Motor neuron (in vitro differentiated cells): ENCODE results near the gene CAPN14. TPM values are rescaled to one million over a fixed set of nuclear protein-coding genes. Genes with fewer than 3 reads are reported as not detected.
A peak's percentile ranks its signal among the peaks of the same experiment; 100 is the strongest.

Experiments
- ATAC-seq, 8 experiments: fragments of 200-7000 bp; cut with Tn5 transposase; replicated peaks in 6 of 8; 2 replicates each; pipeline ENCODE4 v1.8.0; 2021; ENCODE audit warnings: mild to moderate bottlenecking in 8 of 8, moderate library complexity in 8 of 8
- H3K27ac ChIP-seq, 2 donors: fragments of 250-450 bp; sonication (Bioruptor Pico); 2 replicates each; pipeline ENCODE4 v1.9.0; 2021; ENCODE audit warnings: antibody characterized with exemption in 2 of 2, mild to moderate bottlenecking in 2 of 2, moderate library complexity in 1 of 2
- H3K4me1 ChIP-seq, 2 donors: fragments of 250-450 bp; sonication (Bioruptor Pico); replicated peaks in 1 of 2; 2 replicates each; pipeline ENCODE4 v1.6.1; 2021; ENCODE audit warnings: antibody characterized with exemption in 2 of 2, mild to moderate bottlenecking in 2 of 2, moderate library complexity in 1 of 2
- H3K4me3 ChIP-seq, 5 donors: fragments of 250-450 bp; sonication (Bioruptor Pico); 2 replicates each; pipeline ENCODE4 v1.9.0; 2021; ENCODE audit warnings: antibody characterized with exemption in 5 of 5, mild to moderate bottlenecking in 5 of 5, moderate library complexity in 4 of 5
- WGBS, 10 experiments: fragments of 450-650 bp; shearing (Covaris generic); methylation state at CpG; one replicate each; pipeline ENCODE4 v1.0.0; 2022; 5-methylcytosine and 5-hydroxymethylcytosine counted together
- in situ Hi-C, 9 experiments: fragments of 400-800 bp; cut with MboI; loops; one replicate each; pipeline ENCODE4 v1.15.0; 2021; ENCODE audit warnings: low sequenced_read_pairs in 9 of 9, low pct_unique_long_range_greater_than_20kb in 2 of 9; ENCODE audit not compliant: unreplicated experiment in 9 of 9
- total RNA-seq, 8 experiments: library from RNA; unstranded; fragments of 300-600 nt; gene quantifications; 2 replicates each; pipeline versions ENCODE4 v1.2.3 to v1.2.4, GENCODE V29; 2022

The CAPN14 gene
- total RNA-seq, 8 experiments from 2014 or later, result 0.17 to 0.57 (median 0.34) TPM; not detected in 2

GRCh38 chr2:31213601-31214443 lies 3.5 kb downstream of the CAPN14 start:
- no peak for ATAC-seq
- Histone ChIP-seq H3K4me1 (peaks cover 6 to 29% of the 10 kb centered on the region in 2 donors), H3K4me3 (no peak overlapping the region), H3K27ac (peak overlapping the region in 1 of 2 donors; percentile 76)
- in situ Hi-C loops, result no loop called here
- 0 to 80% (median 31%) methylated on average over 1 to 4 of the region's 4 CpGs for WGBS, 10 experiments

- peaks cover 6 to 29% of the 10 kb centered on the region in 2 donors for H3K4me1 ChIP-seq
- peak overlapping the region; percentile 25 to 76 for H3K27ac ChIP-seq
- in situ Hi-C loops, result no loop called here
- WGBS, 10 experiments, result 25 to 83% (median 48%) methylated on average over 1 to 9 of the region's 9 CpGs; no CpG with 5 or more reads in 1 of the 10 experiments
- ATAC-seq, result peak in 5 of 8 experiments; percentile 46 to 87 (median 80)
- H3K4me3 ChIP-seq, result no peak overlapping the region
These were observed 4.4 kb downstream of the CAPN14 start for GRCh38 chr2:31212659-31213600.

DNA sequence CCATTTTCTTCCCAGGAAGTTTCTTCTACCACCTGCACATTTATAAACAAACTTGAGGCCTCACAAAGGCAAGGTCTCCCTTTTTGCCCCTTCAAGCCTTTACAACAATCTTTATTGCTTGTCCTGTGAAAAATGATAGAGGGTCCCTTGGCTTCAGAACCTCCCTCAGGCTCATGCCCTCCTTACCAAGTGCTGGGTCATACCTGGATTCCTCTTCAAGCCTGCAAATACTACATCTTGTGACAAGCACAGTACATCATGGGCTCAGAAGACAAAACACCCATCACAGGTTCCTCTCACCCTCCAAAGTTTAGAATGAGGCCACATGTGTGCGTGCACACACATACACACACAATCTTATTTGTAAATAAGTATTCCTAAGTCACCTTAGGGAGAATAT lies 9.1 kb downstream of the CAPN14 start:
- H3K4me1 ChIP-seq, result peaks cover 0 to 15% of the 10 kb centered on the region in 2 donors
- H3K4me3 ChIP-seq, result no peak overlapping the region
- WGBS, 10 experiments, result 43 to 88% (median 74%) methylated on average over 1 of the region's 1 CpG; no CpG with 5 or more reads in 6 of the 10 experiments
- in situ Hi-C loops, result no loop called here
- ATAC-seq, result no peak
- H3K27ac ChIP-seq, result no peak overlapping the region

- Histone ChIP-seq H3K27ac (no peak overlapping the region), H3K4me1 (peaks cover 0 to 12% of the 10 kb centered on the region in 2 donors), H3K4me3 (no peak overlapping the region)
- ATAC-seq, result peak in 2 of 8 experiments; percentile 33 to 50
- in situ Hi-C loops, result no loop called here
- 0 to 80% (median 55%) methylated on average over 1 to 2 of the region's 2 CpGs; no CpG with 5 or more reads in 4 of the 10 experiments for WGBS, 10 experiments
These were observed 9.5 kb downstream of the CAPN14 start for GRCh38 chr2:31207790-31208189.

- peaks cover 0 to 10% of the 10 kb centered on the region in 2 donors for H3K4me1 ChIP-seq
- no peak for ATAC-seq
- WGBS, 10 experiments, result 0 to 100% (median 18%) methylated on average over 1 to 3 of the region's 3 CpGs; no CpG with 5 or more reads in 1 of the 10 experiments
- H3K4me3 ChIP-seq, result no peak overlapping the region
- in situ Hi-C loops, result no loop called here
- H3K27ac ChIP-seq, result no peak overlapping the region
These were observed 11.7 kb downstream of the CAPN14 start for GRCh38 chr2:31205613-31206012.

GRCh38 chr2:31205186-31205585 lies 12.1 kb downstream of the CAPN14 start:
- 33 to 100% (median 90%) methylated on average over 1 to 6 of the region's 9 CpGs; no CpG with 5 or more reads in 6 of the 10 experiments for WGBS, 10 experiments
- Histone ChIP-seq H3K4me3 (no peak overlapping the region), H3K27ac (no peak overlapping the region), H3K4me1 (peaks cover 0 to 10% of the 10 kb centered on the region in 2 donors)
- in situ Hi-C loops, result no loop called here
- ATAC-seq, result peak in 1 of 8 experiments; percentile 66

GRCh38 chr2:31204783-31205182 lies 12.5 kb downstream of the CAPN14 start:
- 0 to 90% (median 44%) methylated on average over 1 to 6 of the region's 6 CpGs; no CpG with 5 or more reads in 2 of the 10 experiments for WGBS, 10 experiments
- Histone ChIP-seq H3K4me1 (peaks cover 0 to 10% of the 10 kb centered on the region in 2 donors), H3K4me3 (no peak overlapping the region), H3K27ac (no peak overlapping the region)
- no peak for ATAC-seq
- in situ Hi-C loops, result no loop called here

GRCh38 chr2:31203916-31204315 lies 13.4 kb downstream of the CAPN14 start:
- Histone ChIP-seq H3K4me3 (no peak overlapping the region), H3K4me1 (peaks cover 0 to 10% of the 10 kb centered on the region in 2 donors), H3K27ac (no peak overlapping the region)
- in situ Hi-C loops, result no loop called here
- no peak for ATAC-seq

- Histone ChIP-seq H3K27ac (no peak overlapping the region), H3K4me1 (peaks cover 0 to 10% of the 10 kb centered on the region in 2 donors), H3K4me3 (no peak overlapping the region)
- WGBS, 10 experiments, result 14 to 100% (median 69%) methylated on average over 1 to 5 of the region's 5 CpGs
- ATAC-seq, result peak in 1 of 8 experiments; percentile 45
- in situ Hi-C loops, result no loop called here
These were observed 14.5 kb downstream of the CAPN14 start for GRCh38 chr2:31202833-31203232.

DNA sequence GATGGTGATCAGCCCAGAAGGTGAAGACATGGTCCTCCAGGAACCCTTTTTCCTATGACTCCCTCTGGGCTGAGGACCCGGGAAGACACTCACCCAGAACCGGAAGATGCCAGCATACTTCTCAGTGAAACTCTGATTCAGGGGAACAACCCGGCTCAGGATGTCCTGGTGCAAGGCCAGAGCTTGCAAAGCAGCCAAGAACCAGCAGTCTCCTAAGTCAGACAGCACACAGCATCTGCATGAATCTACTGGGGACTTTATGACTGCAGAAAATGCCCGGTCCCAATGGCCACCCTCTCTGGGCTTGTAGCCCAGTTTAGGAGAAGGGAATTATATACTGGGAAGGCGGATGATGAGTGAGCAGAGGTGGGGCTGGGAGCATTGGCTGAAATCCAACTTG lies 15.3 kb downstream of the CAPN14 start:
- H3K4me1 ChIP-seq, result peaks cover 0 to 10% of the 10 kb centered on the region in 2 donors
- H3K4me3 ChIP-seq, result no peak overlapping the region
- no peak for ATAC-seq
- WGBS, 10 experiments, result 56 to 100% (median 80%) methylated on average over 1 to 3 of the region's 5 CpGs; no CpG with 5 or more reads in 5 of the 10 experiments
- H3K27ac ChIP-seq, result no peak overlapping the region
- in situ Hi-C loops, result no loop called here

- Histone ChIP-seq H3K27ac (no peak overlapping the region), H3K4me3 (no peak overlapping the region), H3K4me1 (peaks cover 0 to 10% of the 10 kb centered on the region in 2 donors)
- ATAC-seq, result no peak
- in situ Hi-C loops, result no loop called here
- WGBS, 10 experiments, result 57 to 90% (median 76%) methylated on average over 1 to 4 of the region's 9 CpGs; no CpG with 5 or more reads in 4 of the 10 experiments
These were observed 16.3 kb downstream of the CAPN14 start for GRCh38 chr2:31200972-31201371.

GRCh38 chr2:31199206-31199605 lies 18.1 kb downstream of the CAPN14 start:
- Histone ChIP-seq H3K4me3 (no peak overlapping the region), H3K4me1 (peaks cover 0 to under 1% of the 10 kb centered on the region in 2 donors), H3K27ac (no peak overlapping the region)
- 0 to 67% (median 45%) methylated on average over 1 to 3 of the region's 4 CpGs; no CpG with 5 or more reads in 4 of the 10 experiments for WGBS, 10 experiments
- no peak for ATAC-seq
- in situ Hi-C loops, result no loop called here

DNA sequence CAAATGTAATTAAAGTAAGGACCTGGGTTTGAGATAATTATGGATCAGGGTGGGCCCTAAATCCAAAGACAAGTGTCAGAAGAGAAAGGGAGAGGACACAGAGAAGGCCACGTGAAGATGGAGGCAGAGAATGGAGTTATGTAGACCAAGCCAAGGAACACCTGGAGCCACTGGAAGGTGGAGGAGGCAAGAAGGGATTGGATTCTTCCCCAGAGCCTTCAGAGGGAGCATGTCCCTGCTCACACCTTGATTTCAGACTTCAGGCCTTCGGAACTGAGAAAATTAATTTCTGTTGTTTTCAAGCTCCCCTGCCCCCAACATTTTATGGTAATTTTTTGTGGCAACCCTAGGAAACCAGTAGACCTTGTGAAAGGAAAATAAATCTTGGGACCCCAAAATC lies 19.6 kb downstream of the CAPN14 start:
- in situ Hi-C loops, result no loop called here
- Histone ChIP-seq H3K27ac (no peak overlapping the region), H3K4me1 (no peaks in the 10 kb centered on the region), H3K4me3 (no peak overlapping the region)
- 6 to 100% (median 64%) methylated on average over 1 to 2 of the region's 2 CpGs; no CpG with 5 or more reads in 3 of the 10 experiments for WGBS, 10 experiments
- ATAC-seq, result no peak
